GM12801 (cell line): ENCODE data around the gene ZSCAN21.

Experiments used
- CTCF ChIP-seq: IDR thresholded peaks from one replicate; pipeline ENCODE4 v1.5.1; 2011; ENCODE audit warnings: control low read depth; ENCODE audit not compliant: insufficient read length; ENCODE audit errors: extremely low read depth

Gene ZSCAN21

GRCh38 chr7:100049441-100050291 lies at the start of gene ZSCAN21:
Gene ZSCAN21 (plus strand): TSS chr7:100049774. CDS start chr7:100057007, 7,233 bp downstream.
- no peak for TF ChIP-seq CTCF

- no peak for TF ChIP-seq CTCF
Measured at GRCh38 chr7:100000239-100000638, 49.3 kb upstream of the ZSCAN21 start.

- no peak for TF ChIP-seq CTCF
Measured at GRCh38 chr7:100003711-100004661, 45.6 kb upstream of the ZSCAN21 start.

GRCh38 chr7:100007887-100008286 lies 41.7 kb upstream of the ZSCAN21 start:
- TF ChIP-seq CTCF, result no peak

- no peak for TF ChIP-seq CTCF
Measured at GRCh38 chr7:100008525-100008924, 41.0 kb upstream of the ZSCAN21 start.

- no peak for TF ChIP-seq CTCF
Measured at GRCh38 chr7:100010901-100011300, 38.7 kb upstream of the ZSCAN21 start.

- no peak for TF ChIP-seq CTCF
Measured at GRCh38 chr7:100011516-100011915, 38.1 kb upstream of the ZSCAN21 start.
